Measurements from ENCODE around the gene WNK3.

WNK3 gene

GRCh38 chrX:54320067-54320466 lies 37.8 kb downstream of the WNK3 start:
- no peaks in the 10 kb centered on the region for H3K4me1 ChIP-seq (ENCODE audit: control insufficient read depth in 2 of 2, insufficient read depth in 2 of 2, low read length in 2 of 2)
- peaks cover 0 to 2% of the 10 kb centered on the region in 2 donors for H3K27me3 ChIP-seq (ENCODE audit: control insufficient read depth in 2 of 2, insufficient read depth in 2 of 2, low read length in 2 of 2)
- no peak overlapping the region for H3K27ac ChIP-seq (ENCODE audit: low read depth in 2 of 2, low read length in 2 of 2)
- no peaks in the 10 kb centered on the region for H3K9me3 ChIP-seq (ENCODE audit: control insufficient read depth in 2 of 2, low read length in 2 of 2)
- H3K9ac ChIP-seq (ENCODE audit: low read depth in 1 of 2, low read length in 2 of 2) = no peak overlapping the region
- H3K4me3 ChIP-seq (ENCODE audit: low read length in 2 of 2) = no peak overlapping the region
- H3K36me3 ChIP-seq (ENCODE audit: control insufficient read depth in 2 of 2, insufficient read depth in 2 of 2, low read length in 2 of 2) = no peaks in the 10 kb centered on the region

DNA sequence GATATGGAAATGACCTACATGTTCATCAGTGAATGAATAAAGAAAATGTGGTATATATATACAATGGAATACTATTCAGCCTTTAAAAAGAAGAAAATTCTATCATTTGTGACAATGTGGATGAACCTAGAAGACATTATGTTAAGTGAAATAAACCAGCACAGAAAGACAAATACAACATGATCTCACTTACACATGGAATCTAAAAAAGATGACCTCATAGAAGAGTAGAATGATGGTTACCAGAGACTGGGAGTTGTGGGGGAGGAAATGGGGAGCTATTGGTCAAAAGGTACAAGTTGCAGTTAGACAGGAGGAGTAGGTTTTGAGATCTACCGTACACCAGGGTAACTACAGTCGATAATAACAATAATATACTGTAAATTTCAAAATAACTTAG lies 51.5 kb downstream of the WNK3 start:
- no peak overlapping the region for H3K9ac ChIP-seq (ENCODE audit: low read depth in 1 of 2, low read length in 2 of 2)
- H3K4me3 ChIP-seq (ENCODE audit: low read length in 2 of 2) = no peak overlapping the region
- no peaks in the 10 kb centered on the region for H3K27me3 ChIP-seq (ENCODE audit: control insufficient read depth in 2 of 2, insufficient read depth in 2 of 2, low read length in 2 of 2)
- H3K36me3 ChIP-seq (ENCODE audit: control insufficient read depth in 2 of 2, insufficient read depth in 2 of 2, low read length in 2 of 2) = no peaks in the 10 kb centered on the region
- no peaks in the 10 kb centered on the region for H3K4me1 ChIP-seq (ENCODE audit: control insufficient read depth in 2 of 2, insufficient read depth in 2 of 2, low read length in 2 of 2)
- H3K9me3 ChIP-seq (ENCODE audit: control insufficient read depth in 2 of 2, low read length in 2 of 2) = no peaks in the 10 kb centered on the region
- no peak overlapping the region for H3K27ac ChIP-seq (ENCODE audit: low read depth in 2 of 2, low read length in 2 of 2)

GRCh38 chrX:54301516-54301915 lies 56.3 kb downstream of the WNK3 start:
- Histone ChIP-seq H3K9me3 (ENCODE audit: control insufficient read depth in 2 of 2, low read length in 2 of 2) (no peaks in the 10 kb centered on the region), H3K4me1 (ENCODE audit: control insufficient read depth in 2 of 2, insufficient read depth in 2 of 2, low read length in 2 of 2) (no peaks in the 10 kb centered on the region), H3K9ac (ENCODE audit: low read depth in 1 of 2, low read length in 2 of 2) (no peak overlapping the region), H3K36me3 (ENCODE audit: control insufficient read depth in 2 of 2, insufficient read depth in 2 of 2, low read length in 2 of 2) (no peaks in the 10 kb centered on the region), H3K27ac (ENCODE audit: low read depth in 2 of 2, low read length in 2 of 2) (no peak overlapping the region), H3K4me3 (ENCODE audit: low read length in 2 of 2) (no peak overlapping the region), H3K27me3 (ENCODE audit: control insufficient read depth in 2 of 2, insufficient read depth in 2 of 2, low read length in 2 of 2) (no peaks in the 10 kb centered on the region)

GRCh38 chrX:54294306-54294705 lies 63.5 kb downstream of the WNK3 start:
- Histone ChIP-seq H3K4me3 (ENCODE audit: low read length in 2 of 2) (no peak overlapping the region), H3K27me3 (ENCODE audit: control insufficient read depth in 2 of 2, insufficient read depth in 2 of 2, low read length in 2 of 2) (peaks cover 2 to 4% of the 10 kb centered on the region in 2 donors), H3K27ac (ENCODE audit: low read depth in 2 of 2, low read length in 2 of 2) (no peak overlapping the region), H3K4me1 (ENCODE audit: control insufficient read depth in 2 of 2, insufficient read depth in 2 of 2, low read length in 2 of 2) (no peaks in the 10 kb centered on the region), H3K9me3 (ENCODE audit: control insufficient read depth in 2 of 2, low read length in 2 of 2) (no peaks in the 10 kb centered on the region), H3K9ac (ENCODE audit: low read depth in 1 of 2, low read length in 2 of 2) (no peak overlapping the region), H3K36me3 (ENCODE audit: control insufficient read depth in 2 of 2, insufficient read depth in 2 of 2, low read length in 2 of 2) (no peaks in the 10 kb centered on the region)

DNA sequence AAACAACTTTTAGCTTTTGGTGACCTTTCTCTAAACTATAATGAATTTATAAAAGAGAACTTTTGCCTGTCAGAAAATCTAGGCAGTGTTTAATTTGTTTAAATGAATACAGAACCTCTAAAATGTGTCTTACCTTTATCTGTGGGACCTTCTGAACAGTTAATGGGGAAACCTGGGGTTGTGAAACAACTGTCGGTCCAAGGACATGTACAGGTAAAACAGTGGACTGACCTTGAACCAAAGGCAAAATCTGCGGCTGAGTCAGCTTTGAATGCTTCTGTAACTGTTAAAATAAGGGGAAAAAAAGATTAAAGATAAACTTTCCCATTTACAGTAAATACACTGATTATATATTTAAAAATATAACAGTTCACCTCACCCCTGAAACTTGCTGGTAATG lies 65.1 kb downstream of the WNK3 start:
- H3K9ac ChIP-seq (ENCODE audit: low read depth in 1 of 2, low read length in 2 of 2) = no peak overlapping the region

GRCh38 chrX:54291758-54292157 lies 66.1 kb downstream of the WNK3 start:
- H3K27ac ChIP-seq (ENCODE audit: low read depth in 2 of 2, low read length in 2 of 2) = no peak overlapping the region
- H3K9me3 ChIP-seq (ENCODE audit: control insufficient read depth in 2 of 2, low read length in 2 of 2) = no peaks in the 10 kb centered on the region
- H3K4me3 ChIP-seq (ENCODE audit: low read length in 2 of 2) = no peak overlapping the region
- H3K4me1 ChIP-seq (ENCODE audit: control insufficient read depth in 2 of 2, insufficient read depth in 2 of 2, low read length in 2 of 2) = no peaks in the 10 kb centered on the region
- peaks cover 4 to 8% of the 10 kb centered on the region in 2 donors for H3K27me3 ChIP-seq (ENCODE audit: control insufficient read depth in 2 of 2, insufficient read depth in 2 of 2, low read length in 2 of 2)
- H3K9ac ChIP-seq (ENCODE audit: low read depth in 1 of 2, low read length in 2 of 2) = no peak overlapping the region
- H3K36me3 ChIP-seq (ENCODE audit: control insufficient read depth in 2 of 2, insufficient read depth in 2 of 2, low read length in 2 of 2) = no peaks in the 10 kb centered on the region

More for the DNA sequence above, 65.1 kb downstream of the WNK3 start:
- no peaks in the 10 kb centered on the region for H3K4me1 ChIP-seq (ENCODE audit: control insufficient read depth in 2 of 2, insufficient read depth in 2 of 2, low read length in 2 of 2)
- H3K9me3 ChIP-seq (ENCODE audit: control insufficient read depth in 2 of 2, low read length in 2 of 2) = no peaks in the 10 kb centered on the region
- no peaks in the 10 kb centered on the region for H3K36me3 ChIP-seq (ENCODE audit: control insufficient read depth in 2 of 2, insufficient read depth in 2 of 2, low read length in 2 of 2)
- peaks cover 4 to 7% of the 10 kb centered on the region in 2 donors for H3K27me3 ChIP-seq (ENCODE audit: control insufficient read depth in 2 of 2, insufficient read depth in 2 of 2, low read length in 2 of 2)
- no peak overlapping the region for H3K27ac ChIP-seq (ENCODE audit: low read depth in 2 of 2, low read length in 2 of 2)
- no peak overlapping the region for H3K4me3 ChIP-seq (ENCODE audit: low read length in 2 of 2)

DNA sequence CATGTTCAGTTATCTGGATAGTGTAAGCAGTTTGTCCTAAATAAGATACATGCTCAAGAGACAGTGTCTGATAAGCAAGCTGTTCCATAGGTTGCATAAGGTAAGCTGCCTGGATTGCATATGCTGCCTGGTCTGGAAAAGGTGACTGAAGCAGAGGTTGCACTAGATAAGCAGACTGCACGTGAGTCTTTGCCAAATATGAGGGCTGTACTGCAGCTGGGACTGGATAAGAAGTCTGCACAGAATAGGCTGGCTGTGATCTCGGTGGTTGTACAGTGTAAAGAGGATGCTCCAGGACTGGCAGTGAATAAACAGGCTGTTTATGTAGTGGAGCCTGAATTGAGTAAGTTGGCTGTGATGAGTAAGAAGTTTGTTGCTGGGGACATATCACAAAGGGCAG lies 68.9 kb downstream of the WNK3 start:
- Histone ChIP-seq H3K27me3 (ENCODE audit: control insufficient read depth in 2 of 2, insufficient read depth in 2 of 2, low read length in 2 of 2) (peaks cover 0 to 8% of the 10 kb centered on the region in 2 donors), H3K9me3 (ENCODE audit: control insufficient read depth in 2 of 2, low read length in 2 of 2) (no peaks in the 10 kb centered on the region), H3K36me3 (ENCODE audit: control insufficient read depth in 2 of 2, insufficient read depth in 2 of 2, low read length in 2 of 2) (no peaks in the 10 kb centered on the region), H3K4me1 (ENCODE audit: control insufficient read depth in 2 of 2, insufficient read depth in 2 of 2, low read length in 2 of 2) (no peaks in the 10 kb centered on the region), H3K27ac (ENCODE audit: low read depth in 2 of 2, low read length in 2 of 2) (no peak overlapping the region), H3K4me3 (ENCODE audit: low read length in 2 of 2) (no peak overlapping the region), H3K9ac (ENCODE audit: low read depth in 1 of 2, low read length in 2 of 2) (no peak overlapping the region)

DNA sequence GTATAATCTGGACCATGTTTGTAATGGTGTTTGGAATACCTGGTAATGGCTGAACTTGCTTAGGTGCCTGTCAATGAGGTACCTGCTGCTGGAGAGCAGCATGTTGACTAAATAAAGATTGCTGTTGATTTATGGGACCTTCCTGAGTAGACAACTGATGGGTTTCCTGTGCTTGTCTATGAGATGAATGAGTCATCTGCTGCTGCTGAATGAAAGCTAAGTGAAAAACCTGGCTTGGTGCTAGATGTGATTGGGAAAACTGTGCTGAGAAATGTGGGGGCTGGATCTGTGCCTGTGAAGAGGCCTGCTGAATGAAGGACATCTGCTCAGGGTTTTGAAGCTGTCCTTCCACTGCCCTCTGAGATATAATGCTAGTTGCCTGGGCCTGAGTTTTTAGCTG lies 69.6 kb downstream of the WNK3 start:
- Histone ChIP-seq H3K27ac (ENCODE audit: low read depth in 2 of 2, low read length in 2 of 2) (no peak overlapping the region), H3K9ac (ENCODE audit: low read depth in 1 of 2, low read length in 2 of 2) (no peak overlapping the region), H3K4me3 (ENCODE audit: low read length in 2 of 2) (no peak overlapping the region), H3K9me3 (ENCODE audit: control insufficient read depth in 2 of 2, low read length in 2 of 2) (no peaks in the 10 kb centered on the region), H3K4me1 (ENCODE audit: control insufficient read depth in 2 of 2, insufficient read depth in 2 of 2, low read length in 2 of 2) (no peaks in the 10 kb centered on the region), H3K27me3 (ENCODE audit: control insufficient read depth in 2 of 2, insufficient read depth in 2 of 2, low read length in 2 of 2) (peaks cover 0 to 8% of the 10 kb centered on the region in 2 donors), H3K36me3 (ENCODE audit: control insufficient read depth in 2 of 2, insufficient read depth in 2 of 2, low read length in 2 of 2) (no peaks in the 10 kb centered on the region)

DNA sequence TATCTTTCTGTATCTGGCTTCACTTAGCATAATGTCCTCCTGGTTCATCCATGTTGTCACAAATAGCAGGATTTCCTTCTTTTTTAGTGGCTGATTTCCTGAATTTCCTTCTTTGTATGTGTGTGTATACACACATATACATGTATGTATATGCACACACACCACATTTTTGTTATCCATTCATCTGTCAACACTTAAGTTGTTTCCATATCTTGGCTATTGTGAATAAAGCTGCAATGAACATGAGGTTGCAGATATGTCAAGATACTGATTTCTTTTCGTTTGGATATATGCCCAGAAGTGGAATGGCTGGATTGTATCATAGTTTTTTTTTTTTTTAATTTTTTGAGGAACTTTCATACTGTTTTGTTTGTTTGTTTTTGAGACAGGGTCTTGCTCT lies 76.2 kb downstream of the WNK3 start:
- Histone ChIP-seq H3K36me3 (ENCODE audit: control insufficient read depth in 2 of 2, insufficient read depth in 2 of 2, low read length in 2 of 2) (no peaks in the 10 kb centered on the region), H3K9ac (ENCODE audit: low read depth in 1 of 2, low read length in 2 of 2) (no peak overlapping the region), H3K4me3 (ENCODE audit: low read length in 2 of 2) (no peak overlapping the region), H3K27me3 (ENCODE audit: control insufficient read depth in 2 of 2, insufficient read depth in 2 of 2, low read length in 2 of 2) (no peaks in the 10 kb centered on the region), H3K9me3 (ENCODE audit: control insufficient read depth in 2 of 2, low read length in 2 of 2) (no peaks in the 10 kb centered on the region), H3K4me1 (ENCODE audit: control insufficient read depth in 2 of 2, insufficient read depth in 2 of 2, low read length in 2 of 2) (no peaks in the 10 kb centered on the region), H3K27ac (ENCODE audit: low read depth in 2 of 2, low read length in 2 of 2) (no peak overlapping the region)

DNA sequence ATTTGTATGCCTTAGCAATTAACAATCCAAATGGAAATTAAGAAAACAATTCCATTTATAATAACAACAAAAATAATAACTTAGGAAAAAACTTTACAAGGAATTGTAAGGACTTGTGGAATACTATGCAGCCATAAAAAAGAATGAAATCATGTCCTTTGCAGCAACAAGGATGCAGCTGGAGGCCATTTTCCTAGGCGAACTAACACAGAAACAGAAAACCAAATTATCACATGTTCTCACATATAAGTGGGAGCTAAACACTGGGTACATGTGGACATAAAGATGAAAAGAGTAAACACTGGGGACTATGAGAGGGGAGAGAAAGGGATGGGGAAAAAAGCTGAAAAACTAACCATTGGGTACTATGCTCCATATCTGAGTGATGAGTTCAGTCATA lies 77.4 kb downstream of the WNK3 start:
- H3K36me3 ChIP-seq (ENCODE audit: control insufficient read depth in 2 of 2, insufficient read depth in 2 of 2, low read length in 2 of 2) = no peaks in the 10 kb centered on the region
- no peak overlapping the region for H3K9ac ChIP-seq (ENCODE audit: low read depth in 1 of 2, low read length in 2 of 2)
- no peak overlapping the region for H3K27ac ChIP-seq (ENCODE audit: low read depth in 2 of 2, low read length in 2 of 2)
- no peaks in the 10 kb centered on the region for H3K4me1 ChIP-seq (ENCODE audit: control insufficient read depth in 2 of 2, insufficient read depth in 2 of 2, low read length in 2 of 2)
- H3K9me3 ChIP-seq (ENCODE audit: control insufficient read depth in 2 of 2, low read length in 2 of 2) = no peaks in the 10 kb centered on the region
- H3K27me3 ChIP-seq (ENCODE audit: control insufficient read depth in 2 of 2, insufficient read depth in 2 of 2, low read length in 2 of 2) = no peaks in the 10 kb centered on the region
- no peak overlapping the region for H3K4me3 ChIP-seq (ENCODE audit: low read length in 2 of 2)

GRCh38 chrX:54271664-54272063 lies 86.2 kb downstream of the WNK3 start:
- no peaks in the 10 kb centered on the region for H3K4me1 ChIP-seq (ENCODE audit: control insufficient read depth in 2 of 2, insufficient read depth in 2 of 2, low read length in 2 of 2)
- no peaks in the 10 kb centered on the region for H3K9me3 ChIP-seq (ENCODE audit: control insufficient read depth in 2 of 2, low read length in 2 of 2)
- peaks cover 0 to 3% of the 10 kb centered on the region in 2 donors for H3K27me3 ChIP-seq (ENCODE audit: control insufficient read depth in 2 of 2, insufficient read depth in 2 of 2, low read length in 2 of 2)
- H3K9ac ChIP-seq (ENCODE audit: low read depth in 1 of 2, low read length in 2 of 2) = no peak overlapping the region
- no peak overlapping the region for H3K4me3 ChIP-seq (ENCODE audit: low read length in 2 of 2)
- H3K36me3 ChIP-seq (ENCODE audit: control insufficient read depth in 2 of 2, insufficient read depth in 2 of 2, low read length in 2 of 2) = no peaks in the 10 kb centered on the region
- no peak overlapping the region for H3K27ac ChIP-seq (ENCODE audit: low read depth in 2 of 2, low read length in 2 of 2)
